HG03521 (cell line): ENCODE results near the gene ALDH1A2.

ENCODE experiments used
- ATAC-seq: cut with Tn5 transposase; IDR thresholded peaks from one replicate; pipeline ENCODE4 v1.9.1; 2021; ENCODE audit warnings: mild to moderate bottlenecking, moderate library complexity; ENCODE audit not compliant: unreplicated experiment

The ALDH1A2 gene

GRCh38 chr15:57910672-57911071, 154.8 kb downstream of the ALDH1A2 start:
- no peak for ATAC-seq

- ATAC-seq: no peak
Observed at GRCh38 chr15:57909388-57909787, 156.1 kb downstream of the ALDH1A2 start.

GRCh38 chr15:57903626-57904025, 161.9 kb downstream of the ALDH1A2 start:
- no peak for ATAC-seq
